NCI-H1048 (cell line): ENCODE data around the gene MB.

Source experiments
- DNase-seq: peaks from one replicate; lab custom pipeline; 2025; lab: John Stamatoyannopoulos, UW

Gene MB

DNA sequence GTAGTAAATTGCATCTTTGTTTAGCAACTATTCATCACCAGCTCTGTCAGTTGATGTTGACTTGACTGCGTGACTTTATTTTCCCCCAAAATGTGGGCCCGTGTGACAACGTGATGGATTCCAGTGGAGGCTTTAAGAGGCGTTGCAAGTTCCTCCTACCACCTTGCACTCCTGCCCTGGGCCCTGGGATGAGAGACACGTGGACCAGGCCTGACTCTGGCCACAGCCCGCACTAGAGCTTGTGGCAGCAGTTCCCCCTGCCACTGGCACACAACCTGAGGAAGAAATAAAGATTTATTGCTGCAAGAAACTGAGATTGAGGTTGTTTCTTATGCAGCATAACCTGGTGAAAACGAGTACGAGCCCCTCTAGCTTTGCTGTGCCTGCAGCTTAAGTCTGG, 44.6 kb downstream of the MB start:
- DNase-seq: no peak

- DNase-seq: no peak
These were observed 46.4 kb downstream of the MB start for GRCh38 chr22:35570686-35571194.

DNA sequence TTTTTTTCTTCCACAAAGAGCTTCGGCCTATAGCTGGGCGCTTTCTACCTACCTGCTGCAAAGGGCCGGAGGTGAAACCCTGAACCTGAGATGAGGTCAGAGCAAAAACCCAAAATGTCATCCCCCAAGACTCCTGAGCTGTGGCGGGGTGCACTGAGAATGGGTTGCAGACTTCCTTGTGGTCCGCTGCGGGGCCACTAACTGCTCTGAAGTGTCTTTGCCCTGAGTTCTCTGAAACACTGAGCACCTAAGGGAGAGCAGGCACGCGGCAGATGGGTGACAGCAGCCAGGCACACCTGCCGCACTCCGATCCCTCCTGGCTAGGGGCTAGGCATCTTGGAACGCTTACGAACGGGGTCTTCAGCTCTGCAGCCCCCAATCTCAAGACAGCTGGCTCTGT, 47.2 kb downstream of the MB start:
- no peak for DNase-seq

DNA sequence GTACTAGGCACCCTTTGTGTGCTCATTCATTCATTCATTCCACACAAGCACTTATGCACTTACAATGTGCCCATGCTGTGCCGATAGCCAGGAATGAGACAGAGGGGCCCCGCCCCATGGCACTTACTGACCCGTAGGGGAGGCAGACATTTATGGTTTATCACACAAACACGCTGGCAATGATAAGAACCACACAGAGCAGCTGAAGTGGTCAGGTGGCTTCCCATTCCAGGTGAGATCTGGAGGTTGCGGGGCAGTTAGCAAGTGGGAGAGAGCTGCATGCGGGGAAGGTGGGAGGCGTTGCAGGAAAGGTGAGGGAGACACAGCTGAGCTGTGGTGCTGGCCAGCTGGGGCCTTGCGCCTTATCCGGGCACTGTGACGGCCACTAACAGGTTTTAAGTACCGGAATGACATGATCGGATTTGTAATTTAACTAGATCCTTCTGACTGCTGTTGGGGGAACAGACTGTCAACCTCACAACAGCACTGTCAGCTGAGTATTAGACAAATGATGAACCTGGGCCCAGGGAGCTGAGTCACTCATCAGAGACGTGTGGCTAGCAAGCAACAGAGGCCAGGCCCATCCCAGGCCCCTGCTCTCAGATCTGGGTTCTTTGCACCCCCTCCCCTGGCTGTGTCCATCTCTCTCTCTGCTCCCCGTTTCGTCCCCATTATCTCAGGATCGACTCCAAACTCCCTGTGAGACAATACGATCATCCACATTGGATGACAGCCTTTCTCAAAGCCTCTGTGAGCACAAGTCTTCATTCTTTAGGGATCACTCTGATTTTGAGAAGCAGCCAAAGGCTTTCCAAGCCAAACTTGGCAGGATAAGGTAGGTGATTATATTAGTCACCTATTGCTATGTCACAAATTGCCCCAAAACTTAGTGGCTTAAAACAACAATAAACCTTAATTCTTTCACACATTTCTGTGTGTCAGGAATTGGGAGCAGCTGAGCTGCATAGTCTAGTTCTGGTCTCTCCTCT, 48.1 kb downstream of the MB start:
- DNase-seq: no peak

DNA sequence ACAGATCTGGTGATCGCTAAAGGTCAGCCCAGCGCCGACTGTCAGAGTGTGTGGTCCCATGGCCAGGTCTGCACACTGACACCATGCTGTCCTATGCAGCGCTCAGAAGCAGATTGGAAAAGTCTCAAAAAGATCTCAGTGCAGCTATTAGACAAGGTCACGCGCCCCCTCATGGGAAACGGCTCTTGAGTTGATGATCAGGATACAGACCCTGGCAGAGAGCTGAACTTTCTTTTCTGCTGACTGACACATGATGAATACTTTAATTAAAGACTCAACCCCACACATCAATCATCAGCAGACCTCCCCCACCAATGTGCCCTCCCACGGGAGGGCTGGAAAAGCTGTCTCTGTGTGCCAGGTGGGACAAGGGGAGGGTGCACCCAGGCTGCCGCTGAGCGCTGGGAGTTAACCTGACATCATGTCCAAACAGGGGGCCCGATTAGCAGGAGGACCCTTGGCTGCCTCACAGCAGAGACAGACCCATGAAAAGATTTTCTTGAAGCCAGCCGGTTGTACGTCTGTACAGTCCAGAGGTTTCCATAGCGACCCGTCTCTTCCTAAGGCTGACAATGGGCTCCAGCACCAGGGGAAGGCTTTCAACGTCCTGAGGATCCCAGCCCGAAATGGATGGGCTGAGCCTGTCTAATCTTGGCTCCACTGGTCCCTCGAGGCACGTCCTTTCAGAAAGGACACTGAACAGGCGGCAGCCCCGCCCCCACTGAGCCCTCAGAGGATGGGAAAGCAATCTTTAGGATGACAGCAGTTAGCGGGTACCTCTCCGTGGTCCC, 49.6 kb downstream of the MB start:
- DNase-seq: no peak

- no peak for DNase-seq
These were observed 51.9 kb downstream of the MB start for GRCh38 chr22:35564975-35565867.

DNA sequence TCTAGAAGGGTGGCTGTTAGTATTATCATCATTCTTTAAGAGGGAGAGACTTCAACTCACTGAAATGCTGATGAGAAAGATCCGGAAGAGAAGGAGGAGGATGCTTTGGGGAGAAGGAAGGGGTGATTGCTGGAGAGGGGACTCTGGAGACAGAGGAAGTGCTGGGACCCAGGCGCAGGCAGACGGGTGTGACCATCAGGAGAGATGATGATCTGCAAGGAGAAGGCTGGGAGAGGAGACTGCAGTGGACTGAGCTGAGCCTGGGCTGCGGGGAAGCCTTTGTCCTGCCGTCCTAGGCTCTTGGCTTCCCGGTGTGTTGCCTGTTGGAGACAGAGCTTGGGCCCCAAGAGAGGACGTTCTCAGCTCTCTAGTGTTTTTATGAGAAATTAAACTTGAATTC, 53.9 kb downstream of the MB start:
- DNase-seq: no peak

DNA sequence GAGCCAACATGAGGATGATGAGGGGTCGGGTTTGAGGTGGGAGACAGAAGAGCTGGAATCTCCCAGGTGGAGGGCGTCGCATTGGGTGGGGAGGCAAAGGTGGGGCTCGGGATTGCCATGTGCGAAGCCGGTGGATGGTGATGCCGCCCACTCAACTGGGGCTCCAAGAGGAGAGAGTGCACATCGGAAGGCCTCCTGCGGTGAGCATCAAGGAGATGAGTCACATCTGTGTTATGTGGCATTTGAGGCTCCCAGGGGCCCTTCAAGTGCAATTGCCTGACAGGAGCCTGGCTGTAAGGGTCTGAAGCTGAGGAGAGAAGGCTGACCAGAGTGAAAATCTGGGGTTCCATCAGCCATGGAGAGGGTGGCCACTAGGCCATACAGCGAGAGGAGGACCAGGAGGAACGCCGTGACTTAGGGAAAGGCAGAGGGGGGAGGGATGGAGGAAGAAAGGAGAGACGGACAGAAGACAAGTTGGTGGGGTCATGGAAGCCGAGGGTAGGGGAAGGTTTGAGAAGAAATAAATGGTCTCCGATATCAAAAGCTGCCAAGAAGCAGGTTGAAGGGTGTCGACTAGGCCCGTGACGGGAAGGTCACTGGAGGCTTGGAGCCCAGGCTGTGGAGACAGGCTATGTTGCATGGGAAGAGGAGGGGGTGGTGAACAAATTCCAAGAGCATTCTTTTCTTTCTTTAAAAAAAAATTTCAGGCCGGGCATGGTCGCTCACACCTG, 55.2 kb downstream of the MB start:
- DNase-seq: no peak

DNA sequence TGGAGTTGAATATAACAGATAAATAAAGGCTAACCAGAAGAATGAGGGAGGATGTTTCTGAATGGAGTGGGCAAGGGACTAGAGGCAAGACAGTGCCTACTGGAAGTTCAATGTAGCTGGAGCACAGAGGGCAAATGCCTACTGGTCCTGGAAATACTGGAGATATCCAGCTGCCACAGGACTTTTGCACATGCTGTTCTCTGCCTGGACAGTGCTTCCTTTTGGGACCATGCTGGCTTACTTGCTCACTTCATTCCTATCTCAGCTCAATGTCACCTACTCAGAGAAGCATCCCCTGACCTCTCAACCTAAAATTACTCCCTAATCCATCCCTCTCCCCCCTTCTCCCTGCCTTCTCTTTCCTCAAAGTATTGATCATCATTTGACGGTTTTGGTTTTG, 56.3 kb downstream of the MB start:
- DNase-seq: no peak

DNA sequence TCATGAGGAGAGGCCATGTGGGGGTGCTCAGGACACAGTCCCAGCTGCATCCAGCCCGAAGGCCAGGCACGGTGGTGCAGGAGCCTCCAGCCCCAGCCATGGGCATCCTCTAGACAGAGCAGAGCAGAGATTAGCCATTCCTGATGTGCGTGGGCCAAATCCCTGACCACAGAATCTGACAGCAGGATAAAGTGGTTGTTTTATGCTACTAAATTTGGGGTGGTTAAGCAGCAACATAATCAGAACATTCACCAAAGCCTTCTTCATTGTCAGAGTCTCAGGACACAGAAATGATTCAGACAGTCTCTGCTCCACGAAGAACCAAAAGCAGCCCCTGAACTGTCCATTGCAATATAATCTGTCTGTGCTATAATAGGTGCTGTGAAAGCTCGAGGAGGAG, 56.8 kb downstream of the MB start:
- no peak for DNase-seq

DNA sequence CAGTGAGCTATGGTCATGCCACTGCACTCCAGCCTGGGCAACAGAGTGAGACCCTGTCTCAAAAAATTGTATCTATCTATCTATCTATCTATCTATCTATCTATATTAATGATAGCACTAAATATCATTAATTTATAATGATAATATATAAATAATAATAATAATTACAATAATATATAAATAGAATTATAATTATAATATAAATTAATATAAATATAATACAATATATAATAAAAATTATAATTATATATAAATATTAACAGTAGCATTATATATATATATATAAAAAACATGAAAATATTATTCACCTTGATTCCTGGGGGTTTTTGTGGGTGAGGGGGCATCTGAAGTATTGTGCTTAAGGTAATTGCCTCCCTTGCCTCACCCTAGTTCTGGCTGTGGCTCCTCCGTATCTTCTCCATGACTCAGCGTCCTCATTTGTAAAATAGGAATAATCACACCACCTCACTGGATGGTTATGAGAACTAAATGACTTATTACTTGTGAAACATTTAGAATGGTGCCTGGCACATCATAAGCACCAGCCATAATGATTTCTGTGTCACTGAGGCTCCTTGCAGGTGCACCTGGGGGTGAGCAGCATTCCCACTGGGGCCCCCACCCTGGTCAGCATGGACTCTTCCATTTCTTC, 57.6 kb downstream of the MB start:
- DNase-seq: no peak

DNA sequence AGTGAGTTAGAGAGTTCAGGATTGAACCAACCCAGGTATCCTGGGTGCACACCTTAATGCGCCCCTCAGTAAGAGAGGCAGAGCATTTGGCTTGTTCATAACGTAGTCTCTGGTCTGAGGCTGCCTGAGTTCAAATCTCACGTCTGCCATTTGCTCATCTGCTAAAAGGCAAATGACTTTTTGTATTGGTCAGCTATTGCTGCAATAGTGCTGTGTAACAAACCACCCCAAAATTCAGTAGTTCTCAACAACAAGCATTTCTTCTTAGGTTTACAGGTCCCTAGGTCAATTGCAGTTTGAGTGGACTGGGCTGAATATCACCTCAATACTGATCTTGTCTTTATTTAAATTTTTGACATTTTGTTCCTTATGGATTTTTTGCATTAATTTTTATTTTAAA, 58.4 kb downstream of the MB start:
- no peak for DNase-seq

- DNase-seq: no peak
These were observed 59.1 kb downstream of the MB start for GRCh38 chr22:35558031-35558430.
